ENCODE results near the gene GCN1.
"Not testable (repeated sequence)": the region's sequence is repeated elsewhere in the genome, so short reads cannot be mapped to it uniquely, and the experiment has no call there.

Gene GCN1

DNA sequence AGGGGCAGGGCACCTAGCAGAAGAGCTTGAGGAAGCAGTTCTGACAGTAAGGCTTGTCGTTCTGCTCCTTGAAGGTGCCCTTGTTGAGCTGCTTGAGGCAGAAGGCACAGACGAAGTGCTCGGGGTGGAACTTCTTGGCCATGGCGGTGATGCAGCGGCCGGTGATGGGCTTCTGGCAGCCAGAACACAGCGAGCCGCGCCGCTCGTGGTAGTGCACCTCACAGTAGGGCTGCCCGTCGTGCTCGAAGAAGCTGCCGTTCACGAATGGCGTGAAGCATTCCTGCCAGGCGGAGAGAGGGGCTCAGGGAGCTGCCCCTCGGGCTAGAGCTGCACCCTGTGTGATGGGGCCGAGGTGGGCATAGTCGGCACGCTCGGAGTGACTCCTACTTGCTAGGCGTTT lies 17.8 kb upstream of the GCN1 start:
- no peak for DNase-seq

DNA sequence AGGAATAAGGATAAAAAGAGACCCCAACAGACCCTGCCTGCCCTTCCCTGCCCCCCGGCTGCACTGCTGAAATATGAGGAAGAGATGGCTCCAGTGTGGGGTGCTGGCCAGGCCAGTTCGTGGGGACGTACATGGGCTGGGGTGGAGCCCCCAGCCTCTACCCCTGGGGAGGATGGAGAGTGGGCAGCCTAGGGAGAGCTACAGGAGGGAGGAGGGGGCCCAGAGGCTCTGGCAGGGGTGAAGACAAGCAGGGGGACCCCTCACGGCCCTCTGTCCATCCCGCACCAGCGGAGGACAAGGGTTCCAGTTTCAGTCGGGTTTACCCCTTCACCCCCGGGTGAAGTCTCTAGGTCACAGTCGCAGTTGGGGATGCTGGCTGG lies 17.4 kb upstream of the GCN1 start:
- no peak for DNase-seq

DNA sequence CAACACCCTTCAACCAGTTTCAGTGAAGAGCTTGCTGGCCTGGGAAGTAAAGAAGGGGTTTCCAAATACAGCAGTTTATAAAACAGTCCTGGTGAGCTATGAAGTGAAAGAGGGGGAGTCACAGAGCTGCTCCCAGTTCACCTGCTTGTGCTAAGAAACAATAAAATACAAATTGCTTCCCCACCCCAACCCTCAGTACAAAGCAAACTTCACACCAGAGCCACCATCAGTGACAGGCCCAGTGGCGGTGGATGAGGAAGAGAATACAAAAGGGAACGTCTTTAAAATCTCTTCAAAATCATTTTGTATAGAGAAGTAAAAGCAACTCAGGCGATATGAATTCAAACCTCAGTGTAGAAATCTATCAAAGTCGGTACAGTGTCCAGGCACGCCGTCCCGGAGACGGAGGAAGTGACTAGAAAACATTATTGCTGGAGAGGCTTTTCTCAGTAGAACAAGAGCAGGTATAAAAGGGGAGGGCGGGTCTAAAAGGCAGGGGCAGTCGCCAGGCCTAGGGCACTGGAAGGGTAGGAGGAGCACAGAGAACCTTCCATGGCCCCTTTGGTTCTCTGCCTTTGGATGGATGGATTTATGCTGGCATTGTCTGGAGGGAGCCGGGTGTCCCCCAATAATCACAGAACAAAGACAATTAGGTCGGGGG lies 16.9 kb upstream of the GCN1 start:
- no peak for DNase-seq

DNA sequence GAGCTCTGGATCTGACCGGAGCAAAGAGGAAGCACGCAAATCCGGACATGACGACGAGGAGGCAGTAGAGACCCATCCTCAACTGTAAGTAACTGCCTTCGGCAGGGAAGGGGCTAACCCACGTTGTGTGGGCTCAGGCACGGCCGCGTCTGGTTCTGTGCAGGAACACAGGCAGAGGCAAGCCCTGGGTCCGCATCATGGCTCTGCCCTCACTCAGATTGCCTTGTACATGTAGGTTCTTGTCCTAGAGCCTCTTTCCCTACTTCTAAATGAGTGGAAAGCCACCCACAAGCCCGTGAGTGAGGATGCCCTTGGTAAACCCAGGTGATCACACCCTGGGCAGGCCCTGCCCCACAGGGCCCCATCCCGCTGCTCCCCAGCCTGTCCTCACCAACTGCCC lies 15.3 kb upstream of the GCN1 start:
- DNase-seq = no peak

DNA sequence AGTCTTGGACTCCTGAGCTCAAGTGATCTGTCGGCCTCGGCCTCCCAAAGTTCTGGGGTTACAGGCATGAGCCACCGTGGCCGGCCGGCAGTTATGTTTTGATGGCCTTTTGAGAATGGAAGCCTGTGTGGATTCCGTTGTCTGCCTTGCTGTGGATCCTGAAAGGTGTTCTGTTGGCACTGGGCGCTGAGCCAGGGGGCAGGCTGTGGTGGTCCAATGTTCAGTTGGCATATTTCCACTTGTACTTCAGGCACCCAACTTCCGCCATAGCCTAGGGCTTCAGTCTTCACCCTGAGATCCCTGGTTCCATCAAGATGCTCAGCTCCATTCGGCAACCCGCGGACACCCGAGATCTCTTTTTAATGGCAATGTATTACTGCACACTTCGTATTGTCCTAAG lies 12.7 kb upstream of the GCN1 start:
- no peak for DNase-seq

DNA sequence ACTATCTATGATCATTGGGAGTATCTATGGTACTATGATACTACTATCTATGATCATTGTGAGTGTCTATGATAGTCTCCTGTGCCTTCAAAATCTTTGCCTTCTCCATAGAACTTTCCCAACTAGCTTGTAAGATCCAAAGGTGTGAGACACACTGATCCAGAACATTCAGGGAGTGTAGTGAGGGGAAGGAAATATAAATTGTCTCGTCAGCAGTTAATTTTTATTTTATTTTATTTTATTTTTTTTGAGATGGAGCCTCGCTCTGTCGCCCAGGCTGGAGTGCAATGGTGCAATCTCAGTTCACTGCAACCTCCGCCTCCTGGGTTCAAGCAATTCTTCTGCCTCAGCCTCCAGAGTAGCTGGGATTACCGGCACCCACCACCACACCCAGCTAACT lies 12.3 kb upstream of the GCN1 start:
- DNase-seq = not testable (repeated sequence)

DNA sequence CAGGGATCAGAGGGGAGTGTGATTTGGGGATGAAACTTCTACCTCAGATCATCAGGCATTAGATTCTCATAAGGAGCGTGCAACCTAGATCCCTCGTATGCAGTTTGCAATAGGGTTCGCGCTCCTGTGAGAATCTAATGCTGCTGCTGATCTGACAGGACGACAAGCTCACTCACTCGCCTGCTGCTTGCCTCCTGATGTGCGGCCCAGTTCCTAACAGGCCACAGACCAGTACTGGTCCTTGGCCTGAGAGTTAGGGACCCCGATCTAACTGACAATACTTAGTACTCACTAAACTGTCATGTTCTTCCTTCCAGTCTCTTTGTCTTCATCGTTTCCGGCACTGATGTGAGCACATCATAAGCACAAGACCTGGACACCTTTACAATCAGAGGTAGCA lies 11.7 kb upstream of the GCN1 start:
- DNase-seq = no peak

DNA sequence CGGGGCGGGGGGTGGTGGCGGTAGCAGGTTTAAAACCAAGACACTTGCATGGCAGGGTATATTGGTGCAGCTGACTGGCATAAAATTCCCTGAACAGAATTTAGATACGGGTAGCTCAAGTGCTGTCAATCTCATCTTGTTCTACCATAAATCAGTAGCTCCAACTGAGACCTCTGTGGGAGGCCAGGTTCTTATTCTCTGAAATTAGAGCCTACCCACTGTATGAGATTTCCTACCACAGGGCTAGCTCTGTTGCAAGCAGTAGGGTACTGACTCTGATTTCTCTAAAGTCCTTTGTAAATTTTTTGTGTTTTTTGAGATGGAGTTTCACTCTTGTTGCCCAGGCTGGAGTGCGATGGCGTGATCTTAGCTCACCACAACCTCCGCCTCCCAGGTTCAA lies 9.7 kb upstream of the GCN1 start:
- DNase-seq = no peak

DNA sequence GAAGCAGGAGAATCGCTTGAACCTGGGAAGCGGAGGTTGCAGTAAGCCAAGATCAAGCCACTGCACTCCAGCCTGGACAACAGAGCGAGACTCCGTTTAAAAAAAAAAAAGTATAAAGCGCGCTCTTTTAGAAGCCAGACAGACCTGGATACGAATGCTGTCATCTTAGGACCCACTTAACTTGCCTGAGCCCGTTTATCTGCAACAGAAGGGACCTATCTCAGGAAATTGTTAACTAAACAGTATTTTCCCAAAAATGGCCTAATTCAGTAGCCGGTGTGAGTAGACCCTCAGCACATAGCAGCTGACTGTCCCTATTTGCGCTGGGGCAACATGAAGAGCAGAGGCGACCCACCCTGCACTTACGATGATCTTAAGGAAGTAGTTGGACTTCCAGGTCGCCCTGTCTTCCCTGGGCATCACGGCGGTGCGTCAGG lies 5.9 kb upstream of the GCN1 start:
- no peak for DNase-seq

DNA sequence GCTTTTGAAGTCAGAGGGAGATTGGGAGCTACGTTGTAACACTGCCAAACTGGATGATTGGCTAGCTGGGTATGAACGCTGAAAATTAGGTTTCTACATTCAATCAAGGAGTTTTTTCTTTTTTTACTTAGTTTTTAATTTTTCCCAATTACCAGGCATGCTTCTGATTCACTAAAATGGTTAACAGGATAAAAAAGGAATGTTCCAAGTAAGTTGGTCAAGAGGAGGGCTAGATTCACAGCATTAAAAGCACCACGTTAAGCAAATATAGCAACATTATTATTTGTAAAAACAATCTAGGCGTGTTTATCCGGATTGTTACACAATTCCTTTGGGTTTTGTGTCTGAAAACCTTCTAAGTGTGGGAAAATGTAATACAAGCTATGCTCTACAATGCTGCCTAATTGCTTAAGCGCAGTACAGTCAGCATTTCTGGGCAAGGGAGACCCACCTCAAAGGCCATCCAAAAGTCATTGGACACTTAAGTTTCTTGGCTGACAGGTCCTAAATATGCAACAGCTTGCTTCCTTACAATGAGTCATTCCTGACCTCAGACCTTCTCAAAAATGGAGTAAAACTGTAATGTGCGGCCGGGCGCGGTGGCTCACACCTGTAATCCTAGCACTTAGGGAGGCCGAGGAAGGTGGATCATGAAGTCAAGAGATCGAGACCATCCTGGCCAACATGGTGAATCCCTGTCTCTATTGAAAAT lies 5.2 kb upstream of the GCN1 start:
- no peak for DNase-seq

DNA sequence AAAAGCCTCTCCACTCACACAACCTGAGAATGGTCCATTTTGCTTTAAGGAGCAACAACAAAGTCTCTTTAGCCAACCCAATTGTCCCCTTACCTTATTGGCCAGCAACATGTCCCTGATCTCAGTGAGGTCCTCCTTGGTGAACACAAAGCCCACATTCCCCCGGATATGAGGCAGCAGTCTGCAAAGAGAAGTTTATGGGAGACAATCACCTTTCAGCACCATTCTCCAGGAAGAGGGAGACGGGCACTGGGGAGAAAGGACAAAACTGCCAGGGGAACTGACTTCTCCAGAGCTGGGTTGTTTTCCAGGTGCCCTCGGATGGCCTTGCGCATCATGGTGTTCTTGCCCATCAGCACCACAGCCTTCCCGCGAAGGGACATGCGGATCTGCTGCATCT lies 4.5 kb upstream of the GCN1 start:
- DNase-seq = no peak

DNA sequence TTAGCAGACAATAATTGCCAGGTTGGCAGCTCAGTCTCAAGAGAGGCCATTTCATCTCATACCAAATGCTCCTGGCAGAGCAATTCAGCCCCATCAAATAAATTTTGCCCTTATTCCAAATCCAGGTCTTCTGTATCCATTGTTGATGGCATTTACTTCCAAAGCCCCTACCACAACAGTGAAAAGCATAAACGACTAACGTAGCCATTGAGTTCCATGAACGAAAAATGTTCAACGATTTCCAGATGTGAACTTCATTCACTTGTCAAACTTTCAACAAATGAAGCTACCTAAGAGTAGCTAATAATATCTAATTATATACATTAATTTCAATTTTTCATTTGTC lies 3.0 kb upstream of the GCN1 start:
- no peak for DNase-seq

DNA sequence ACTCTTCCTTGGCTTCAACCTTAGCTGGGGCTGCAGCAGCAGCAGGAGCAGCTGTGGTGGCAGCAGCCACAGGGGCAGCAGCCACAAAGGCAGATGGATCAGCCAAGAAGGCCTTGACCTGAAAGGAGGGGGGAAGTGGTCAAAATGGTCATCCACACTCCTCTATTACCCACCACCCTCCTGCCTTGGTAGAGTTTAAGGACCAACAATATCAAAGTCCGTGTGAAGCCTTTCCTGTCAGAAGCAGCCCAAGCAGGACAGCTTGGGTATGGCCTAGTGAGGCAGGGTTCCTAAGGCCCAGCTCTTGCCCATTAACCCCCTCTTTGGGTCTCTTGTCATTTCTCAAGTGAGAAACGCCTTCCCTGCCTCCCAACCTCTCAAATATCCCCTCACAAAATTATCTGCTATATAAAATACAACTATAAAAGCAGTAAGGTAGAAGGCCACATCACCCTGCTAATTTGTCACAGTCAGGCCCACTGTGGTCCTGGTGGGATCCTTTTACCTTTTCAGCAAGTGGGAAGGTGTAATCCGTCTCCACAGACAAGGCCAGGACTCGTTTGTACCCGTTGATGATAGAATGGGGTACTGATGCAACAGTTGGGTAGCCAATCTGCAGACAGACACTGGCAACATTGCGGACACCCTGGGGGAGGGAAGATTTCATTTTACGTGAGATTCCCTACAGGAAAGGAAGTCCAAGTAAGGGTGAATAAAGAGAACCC lies 2.5 kb upstream of the GCN1 start:
- DNase-seq = not testable (repeated sequence)

DNA sequence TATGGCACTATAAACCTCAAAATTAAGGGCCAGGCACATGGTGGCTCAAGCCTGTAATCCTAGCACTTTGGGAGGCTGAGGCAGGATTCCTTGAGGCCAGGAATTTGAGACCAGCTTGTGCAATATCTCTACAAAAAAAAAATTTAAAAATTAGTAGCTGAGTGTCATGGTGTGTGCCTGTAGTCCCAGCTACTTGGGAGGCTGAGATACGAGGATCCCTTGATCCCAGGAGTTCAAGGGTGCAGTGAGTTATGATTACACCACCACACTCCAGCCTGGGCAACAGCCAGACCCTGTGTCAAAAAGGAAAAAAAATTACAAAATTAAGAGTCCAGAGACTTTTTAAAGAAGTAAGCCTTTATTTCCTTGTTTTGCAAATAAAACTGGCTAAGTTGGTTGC lies 1.8 kb upstream of the GCN1 start:
- no peak for DNase-seq

DNA sequence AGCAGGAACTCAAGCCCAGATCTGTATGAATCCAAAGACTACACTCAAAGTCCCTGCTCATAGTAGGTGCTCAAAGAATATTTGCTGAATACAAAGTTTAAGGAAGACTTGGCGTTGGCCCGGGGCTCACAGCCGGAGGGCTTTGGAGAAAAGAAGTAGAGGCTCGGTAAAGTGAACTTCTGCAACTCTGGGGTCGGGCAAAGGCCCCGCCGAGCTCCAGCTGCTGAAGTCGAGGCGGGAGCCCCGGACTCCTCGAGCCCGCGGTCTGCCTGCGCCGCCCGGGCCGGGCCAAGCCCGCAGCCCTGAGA lies 335 bp downstream of the GCN1 start:
- no peak for DNase-seq

DNA sequence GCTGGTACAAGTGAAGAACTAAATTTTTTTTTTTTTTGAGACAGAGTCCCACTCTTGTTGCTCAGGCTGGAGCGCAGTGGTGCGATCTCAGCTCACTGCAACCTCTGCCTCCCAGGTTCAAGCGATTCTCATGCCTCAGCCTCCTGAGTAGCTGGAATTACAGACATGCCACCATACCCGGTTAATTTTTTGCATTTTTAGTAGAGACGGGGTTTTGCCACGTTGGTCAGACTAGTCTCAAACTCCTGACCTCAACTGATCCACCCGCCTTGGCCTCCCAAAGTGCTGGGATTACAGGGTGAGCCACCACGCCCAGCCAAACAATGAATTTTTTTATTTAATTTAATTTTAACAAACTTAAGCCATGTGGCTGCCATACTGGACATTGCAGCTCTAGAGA lies 1.2 kb downstream of the GCN1 start:
- DNase-seq = not testable (repeated sequence)

DNA sequence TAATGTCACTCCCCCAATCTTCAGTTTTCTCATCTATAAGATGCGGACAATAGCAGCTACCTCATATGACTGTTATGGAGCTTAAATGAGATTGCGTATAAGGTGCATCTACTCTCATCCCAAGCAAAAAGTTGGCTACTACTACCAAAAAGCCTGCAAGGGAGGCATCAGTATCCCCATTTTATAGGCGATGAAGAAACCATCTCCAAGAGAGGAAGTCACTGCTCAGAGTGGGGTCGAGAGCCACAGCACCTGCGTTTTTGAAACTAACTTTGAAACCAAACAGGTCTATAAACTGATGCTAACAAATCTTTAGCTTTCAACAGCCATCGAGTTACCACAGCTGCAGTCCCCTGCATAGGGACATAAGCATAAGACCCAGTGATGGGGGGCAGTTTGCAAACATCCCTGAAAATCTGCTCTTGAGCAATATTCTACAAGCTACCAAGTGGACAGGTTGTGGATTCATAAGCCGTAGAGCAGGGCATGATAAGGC lies 3.5 kb downstream of the GCN1 start:
- no peak for DNase-seq

DNA sequence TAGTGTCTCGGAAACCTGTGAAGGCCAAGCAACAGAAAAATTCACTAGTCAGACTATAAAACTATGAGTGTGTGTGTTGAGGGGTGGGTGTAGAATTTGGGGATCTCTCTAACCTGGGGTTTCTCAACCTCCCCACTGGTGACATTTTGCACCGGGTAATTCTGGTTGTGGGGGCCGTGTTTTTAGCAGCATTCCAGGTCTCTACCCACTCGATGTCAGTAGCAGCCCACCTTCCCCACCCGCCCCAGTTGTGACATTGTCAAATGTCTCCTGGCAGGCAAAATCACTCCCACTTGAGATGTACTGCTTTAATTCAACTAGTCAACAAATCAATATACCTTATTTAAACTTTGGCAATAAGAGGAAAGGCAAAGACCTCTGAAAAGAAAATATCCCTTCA lies 4.1 kb downstream of the GCN1 start:
- no peak for DNase-seq

DNA sequence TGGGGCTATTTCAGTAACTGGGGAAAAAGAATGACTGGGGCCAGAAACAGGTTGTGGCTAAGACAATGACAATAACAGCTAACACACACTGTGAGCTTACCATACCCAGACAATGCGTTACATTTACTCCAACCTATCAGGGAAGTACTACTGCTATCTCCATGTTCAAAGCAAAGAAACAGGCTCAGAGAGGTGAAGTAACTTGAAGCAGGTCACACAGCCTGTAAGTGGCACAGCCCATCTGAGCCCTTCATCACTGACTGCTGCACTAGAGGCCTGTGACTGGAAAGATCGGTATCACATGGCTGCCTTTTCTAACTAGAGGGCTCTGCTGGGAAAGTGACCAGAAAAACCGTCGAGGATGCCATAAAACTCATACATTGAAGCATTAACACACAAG lies 7.9 kb downstream of the GCN1 start:
- DNase-seq = no peak

DNA sequence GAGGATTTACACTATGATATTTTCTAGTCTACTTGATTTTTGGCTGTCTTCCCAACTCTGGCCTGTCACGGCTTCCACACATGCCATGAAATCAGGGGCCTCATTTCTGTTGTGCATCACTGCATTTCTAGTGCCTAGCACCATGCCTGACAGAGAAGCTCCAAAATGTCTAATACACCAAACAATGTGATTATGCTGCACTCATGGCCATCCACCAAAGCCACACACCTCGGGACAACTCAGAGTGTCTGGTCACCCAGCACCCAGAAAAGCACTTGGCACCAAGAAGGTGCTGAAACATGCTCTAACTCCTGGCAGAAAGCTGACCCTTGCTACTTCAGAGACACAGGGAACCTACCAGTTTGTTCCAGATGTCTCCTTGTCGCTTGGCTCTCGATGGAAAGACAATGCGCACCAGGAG lies 11.3 kb downstream of the GCN1 start:
- DNase-seq = no peak

DNA sequence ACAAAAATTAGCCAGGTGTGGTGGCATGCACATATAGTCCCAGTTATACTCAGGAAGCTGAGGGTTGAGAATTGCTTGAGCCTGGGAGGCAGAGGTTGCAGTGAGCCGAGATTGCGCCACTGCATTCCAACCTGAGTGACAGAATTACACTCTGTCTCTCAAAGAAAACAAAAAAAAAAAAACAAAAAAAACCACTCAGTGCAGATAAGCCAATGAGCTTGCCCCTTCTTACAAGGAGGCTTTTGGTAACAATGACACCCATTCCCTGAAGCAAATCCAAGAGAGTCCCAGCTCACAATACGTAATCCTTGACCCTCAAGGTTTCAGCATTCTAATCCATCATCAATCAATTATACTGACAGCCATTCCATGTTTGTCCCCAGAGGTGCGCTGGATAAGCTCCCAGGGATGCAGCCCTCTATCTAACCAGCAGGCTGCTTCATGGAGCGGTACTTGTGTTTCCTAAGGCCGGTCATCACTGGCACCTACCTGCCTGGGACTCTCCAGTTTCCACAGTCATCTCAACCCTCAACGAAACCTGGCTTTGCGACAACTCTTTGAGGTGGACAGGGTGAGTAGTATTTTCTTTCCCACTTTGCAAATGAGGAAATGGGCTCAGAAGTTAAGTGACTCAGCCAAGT lies 12.4 kb downstream of the GCN1 start:
- DNase-seq = no peak

DNA sequence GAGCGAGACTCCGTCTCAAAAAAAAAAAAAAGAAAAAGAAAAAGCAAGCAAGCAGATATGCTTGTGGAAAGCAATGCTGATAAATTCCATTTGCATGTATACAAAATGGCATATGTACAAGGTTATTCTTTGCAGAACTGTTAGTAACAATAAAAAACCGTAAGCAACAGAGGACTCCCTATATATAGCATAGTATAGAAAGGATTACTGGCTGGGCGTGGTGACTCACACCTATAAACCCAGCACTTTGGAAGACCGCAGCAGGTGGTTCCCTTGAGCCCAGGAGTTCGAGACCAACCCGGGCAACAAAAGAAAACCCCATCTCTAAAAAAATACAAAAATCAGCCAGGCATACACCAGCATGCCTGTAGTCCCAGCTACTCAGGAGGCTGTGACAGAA lies 13.5 kb downstream of the GCN1 start:
- DNase-seq = no peak

DNA sequence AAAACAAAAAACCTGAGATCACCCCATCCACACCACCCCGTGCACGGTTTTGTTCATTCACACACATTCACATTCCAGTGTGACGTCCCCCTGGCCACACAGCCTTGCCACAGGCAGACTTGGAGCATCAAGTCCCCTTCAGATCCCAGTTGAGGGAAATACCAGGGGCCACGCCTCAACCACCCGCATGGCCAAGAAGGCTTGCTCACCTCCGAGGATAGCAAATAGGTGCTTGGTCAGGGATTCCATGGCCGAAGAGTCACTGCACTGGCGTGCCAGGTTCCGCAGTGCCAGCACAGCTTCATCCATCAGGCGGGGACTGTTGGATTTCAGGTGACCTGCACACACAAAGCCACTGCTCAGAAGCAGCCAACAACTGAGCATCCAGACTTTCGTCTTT lies 19.0 kb downstream of the GCN1 start:
- no peak for DNase-seq

DNA sequence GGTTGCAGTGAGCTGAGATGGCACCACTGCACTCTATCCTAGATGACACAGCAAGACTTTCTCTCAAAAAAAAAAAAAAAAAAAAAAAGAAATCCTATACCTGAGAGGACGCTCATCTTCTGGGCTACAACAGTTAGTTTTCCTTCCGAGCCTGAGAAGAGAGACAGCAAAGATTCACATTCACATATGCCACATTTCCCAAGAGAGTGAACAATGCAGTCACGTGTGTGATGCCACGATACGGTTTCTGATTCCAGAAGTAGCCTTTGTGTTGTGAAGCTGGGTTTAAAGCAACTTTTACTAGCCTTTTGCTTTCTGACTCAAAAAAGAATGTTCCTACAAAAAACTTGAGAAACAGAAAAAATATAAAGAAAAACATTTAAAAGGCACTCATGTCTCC lies 19.5 kb downstream of the GCN1 start:
- no peak for DNase-seq
